ENCODE measurements around the gene XCL2.

Gene XCL2

GRCh38 chr1:168512864-168513595 is 30.8 kb downstream of the XCL2 start:
- DNase-seq, result no peak

- no peak for DNase-seq
Observed at GRCh38 chr1:168509875-168510791, 33.7 kb downstream of the XCL2 start.

GRCh38 chr1:168509210-168509609 is 34.6 kb downstream of the XCL2 start:
- no peak for DNase-seq

GRCh38 chr1:168507828-168508227 is 36.0 kb downstream of the XCL2 start:
- no peak for DNase-seq

- DNase-seq, result no peak
Observed at GRCh38 chr1:168507231-168507630, 36.6 kb downstream of the XCL2 start.

GRCh38 chr1:168506204-168506819 is 37.5 kb downstream of the XCL2 start:
- DNase-seq, result no peak

GRCh38 chr1:168505006-168505405 is 38.8 kb downstream of the XCL2 start:
- no peak for DNase-seq

- no peak for DNase-seq
Observed at GRCh38 chr1:168504064-168504837, 39.5 kb downstream of the XCL2 start.

- no peak for DNase-seq
Observed at GRCh38 chr1:168499688-168500049, 44.1 kb downstream of the XCL2 start.

GRCh38 chr1:168498956-168499687 is 44.7 kb downstream of the XCL2 start:
- DNase-seq, result no peak

- no peak for DNase-seq
Observed at GRCh38 chr1:168498159-168498631, 45.6 kb downstream of the XCL2 start.

GRCh38 chr1:168497376-168497950 is 46.3 kb downstream of the XCL2 start:
- DNase-seq, result no peak

GRCh38 chr1:168491527-168492164 is 52.2 kb downstream of the XCL2 start:
- no peak for DNase-seq

All from stimulated activated naive CD4-positive, alpha-beta T cell treated with Interleukin-2 at 50 U/mL for 16 hours (primary cell).